Neural cell (in vitro differentiated cells): ENCODE data around the gene OAS3.

ENCODE experiments used
- CTCF ChIP-seq: fragments of 450-650 bp; IDR thresholded peaks from 2 replicates; pipeline ENCODE4 v1.5.1; 2014; ENCODE audit warnings: antibody characterized with exemption, mild to moderate bottlenecking, moderate library complexity; ENCODE audit not compliant: poor library complexity, severe bottlenecking
- EP300 ChIP-seq: fragments of 450-650 bp; conservative IDR thresholded peaks from 2 replicates; pipeline ENCODE4 v1.6.1; 2014; ENCODE audit warnings: antibody characterized with exemption, mild to moderate bottlenecking, moderate library complexity; ENCODE audit not compliant: poor library complexity, severe bottlenecking
- EZH2 ChIP-seq: fragments of 200-600, 300-800 bp; shearing (Covaris generic), sonication (generic); IDR thresholded peaks from 2 replicates; pipeline ENCODE4 v1.6.1; 2014; ENCODE audit warnings: antibody characterized with exemption, low read length, borderline replicate concordance, mild to moderate bottlenecking; ENCODE audit not compliant: insufficient read depth, poor library complexity, severe bottlenecking
- MXI1 ChIP-seq: fragments of 450-650 bp; conservative IDR thresholded peaks from 2 replicates; pipeline ENCODE4 v1.6.1; 2014; ENCODE audit warnings: antibody characterized with exemption, mild to moderate bottlenecking; ENCODE audit not compliant: poor library complexity, severe bottlenecking
- POLR2AphosphoS5 ChIP-seq: IDR thresholded peaks from 2 replicates; pipeline ENCODE4 v1.6.1; 2012
- RAD21 ChIP-seq: fragments of 450-650 bp; conservative IDR thresholded peaks from 2 replicates; pipeline ENCODE4 v1.6.1; 2014; ENCODE audit warnings: antibody characterized with exemption, mild to moderate bottlenecking, moderate library complexity
- SMC3 ChIP-seq: fragments of 450-650 bp; conservative IDR thresholded peaks from 2 replicates; pipeline ENCODE4 v1.6.1; 2014; ENCODE audit warnings: antibody characterized with exemption, mild to moderate bottlenecking, moderate library complexity; ENCODE audit not compliant: poor library complexity
- TF ChIP-seq, protein P1 (sequence below): IDR thresholded peaks from 2 replicates; pipeline ENCODE4 v1.6.1; 2012; ENCODE audit warnings: borderline replicate concordance

DNA sequence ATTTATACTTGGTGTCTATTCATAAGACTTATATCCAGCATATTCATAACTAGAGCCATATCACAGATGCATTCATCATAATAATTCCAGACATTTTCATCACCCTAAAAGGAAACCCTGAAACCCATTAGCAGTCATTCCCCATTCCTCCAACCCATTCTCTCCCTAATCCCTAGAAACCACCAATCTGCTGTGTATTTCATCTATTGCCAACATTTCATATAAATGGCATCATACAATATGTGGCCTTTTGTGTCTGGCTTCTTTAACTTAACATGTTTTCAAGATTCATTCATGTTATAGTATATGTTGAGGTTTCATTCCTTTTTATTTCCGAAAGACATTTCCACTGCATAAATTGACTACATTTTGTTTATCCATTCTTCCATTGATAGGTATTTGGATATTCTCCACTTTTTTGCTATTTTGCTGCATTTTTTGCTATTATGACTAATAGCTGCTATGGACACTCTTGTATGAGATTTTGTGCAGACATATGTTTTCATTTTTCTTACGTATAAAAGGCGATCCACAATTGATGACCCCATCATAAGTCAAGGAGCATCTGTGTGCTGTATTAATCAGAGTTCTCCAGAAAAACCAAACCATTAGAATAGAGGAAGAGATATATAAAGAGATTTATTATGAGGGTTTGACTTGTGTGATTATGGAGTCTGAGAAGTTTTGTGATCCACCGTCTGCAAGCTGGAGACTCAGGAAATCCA is 34.9 kb downstream of the OAS3 start:
- TF ChIP-seq CTCF (no peak), EZH2 (no peak), MXI1 (no peak), POLR2AphosphoS5 (no peak), EP300 (no peak), SMC3 (no peak), RAD21 (no peak)
- TF ChIP-seq, protein P1, sequence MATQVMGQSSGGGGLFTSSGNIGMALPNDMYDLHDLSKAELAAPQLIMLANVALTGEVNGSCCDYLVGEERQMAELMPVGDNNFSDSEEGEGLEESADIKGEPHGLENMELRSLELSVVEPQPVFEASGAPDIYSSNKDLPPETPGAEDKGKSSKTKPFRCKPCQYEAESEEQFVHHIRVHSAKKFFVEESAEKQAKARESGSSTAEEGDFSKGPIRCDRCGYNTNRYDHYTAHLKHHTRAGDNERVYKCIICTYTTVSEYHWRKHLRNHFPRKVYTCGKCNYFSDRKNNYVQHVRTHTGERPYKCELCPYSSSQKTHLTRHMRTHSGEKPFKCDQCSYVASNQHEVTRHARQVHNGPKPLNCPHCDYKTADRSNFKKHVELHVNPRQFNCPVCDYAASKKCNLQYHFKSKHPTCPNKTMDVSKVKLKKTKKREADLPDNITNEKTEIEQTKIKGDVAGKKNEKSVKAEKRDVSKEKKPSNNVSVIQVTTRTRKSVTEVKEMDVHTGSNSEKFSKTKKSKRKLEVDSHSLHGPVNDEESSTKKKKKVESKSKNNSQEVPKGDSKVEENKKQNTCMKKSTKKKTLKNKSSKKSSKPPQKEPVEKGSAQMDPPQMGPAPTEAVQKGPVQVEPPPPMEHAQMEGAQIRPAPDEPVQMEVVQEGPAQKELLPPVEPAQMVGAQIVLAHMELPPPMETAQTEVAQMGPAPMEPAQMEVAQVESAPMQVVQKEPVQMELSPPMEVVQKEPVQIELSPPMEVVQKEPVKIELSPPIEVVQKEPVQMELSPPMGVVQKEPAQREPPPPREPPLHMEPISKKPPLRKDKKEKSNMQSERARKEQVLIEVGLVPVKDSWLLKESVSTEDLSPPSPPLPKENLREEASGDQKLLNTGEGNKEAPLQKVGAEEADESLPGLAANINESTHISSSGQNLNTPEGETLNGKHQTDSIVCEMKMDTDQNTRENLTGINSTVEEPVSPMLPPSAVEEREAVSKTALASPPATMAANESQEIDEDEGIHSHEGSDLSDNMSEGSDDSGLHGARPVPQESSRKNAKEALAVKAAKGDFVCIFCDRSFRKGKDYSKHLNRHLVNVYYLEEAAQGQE: no peak
